MM.1S (cell line): ENCODE data around the gene NAA11.
"Not testable (repeated sequence)": the region's sequence is repeated elsewhere in the genome, so short reads cannot be mapped to it uniquely, and the experiment has no call there.

ENCODE experiments used
- DNase-seq: peaks from one replicate; pipeline ENCODE4 v3.0.0-alpha.2; 2015
- H2AFZ ChIP-seq: fragments of 300-600 bp; sonication (generic); 2 replicates; pipeline ENCODE4 v1.6.0; 2016; ENCODE audit warnings: antibody characterized with exemption, low read length
- H3F3A ChIP-seq: fragments of 300-600 bp; sonication (generic); 2 replicates; pipeline ENCODE4 v1.6.1; 2016; ENCODE audit warnings: mild to moderate bottlenecking, antibody characterized with exemption, low read length, moderate library complexity, mixed read lengths; ENCODE audit not compliant: insufficient read depth
- H3K27ac ChIP-seq: fragments of 300-600 bp; sonication (generic); 2 replicates; pipeline ENCODE4 v1.5.1; 2016; ENCODE audit warnings: mild to moderate bottlenecking, low read length
- H3K27me3 ChIP-seq: fragments of 300-600 bp; sonication (generic); replicated peaks from 2 replicates; pipeline ENCODE4 v1.6.0; 2016; ENCODE audit warnings: low read length; ENCODE audit not compliant: insufficient read depth
- H3K36me3 ChIP-seq: fragments of 300-600 bp; sonication (generic); replicated peaks from 2 replicates; pipeline ENCODE4 v1.6.1; 2016; ENCODE audit warnings: mild to moderate bottlenecking, low read length, mixed read lengths; ENCODE audit not compliant: insufficient read depth
- H3K4me1 ChIP-seq: fragments of 300-600 bp; sonication (generic); 2 replicates; pipeline ENCODE4 v1.6.1; 2016; ENCODE audit warnings: low read length, mixed read lengths
- H3K4me2 ChIP-seq: fragments of 300-600 bp; sonication (generic); 2 replicates; pipeline ENCODE4 v1.6.0; 2016; ENCODE audit warnings: low read depth, low read length
- H3K4me3 ChIP-seq: fragments of 300-600 bp; sonication (generic); 2 replicates; pipeline ENCODE4 v1.5.1; 2016; ENCODE audit warnings: low read length, mixed read lengths
- H3K79me2 ChIP-seq: fragments of 300-600 bp; sonication (generic); 2 replicates; pipeline ENCODE4 v1.6.1; 2016; ENCODE audit warnings: mixed run types, low read length, mixed read lengths
- H3K9ac ChIP-seq: fragments of 300-600 bp; sonication (generic); 2 replicates; pipeline ENCODE4 v1.6.1; 2016; ENCODE audit warnings: low read length, mixed read lengths
- H3K9me2 ChIP-seq: fragments of 300-600 bp; sonication (generic); replicated peaks from 2 replicates; pipeline ENCODE4 v1.6.1; 2016; ENCODE audit warnings: mild to moderate bottlenecking, low read length, mixed read lengths; ENCODE audit not compliant: insufficient read depth
- H3K9me3 ChIP-seq: fragments of 300-600 bp; sonication (generic); replicated peaks from 2 replicates; pipeline ENCODE4 v1.6.1; 2016; ENCODE audit warnings: mild to moderate bottlenecking, low read length, mixed read lengths; ENCODE audit not compliant: insufficient read depth
- H4K20me1 ChIP-seq: fragments of 300-600 bp; sonication (generic); 2 replicates; pipeline ENCODE4 v1.6.1; 2016; ENCODE audit warnings: mild to moderate bottlenecking, low read length, moderate library complexity, mixed read lengths; ENCODE audit not compliant: insufficient read depth
- CTCF ChIP-seq: fragments of 300-600 bp; sonication (generic); IDR thresholded peaks from 2 replicates; pipeline ENCODE4 v1.5.1; 2016; ENCODE audit warnings: antibody characterized with exemption, low read length, mixed read lengths
- EZH2 ChIP-seq: fragments of 300-600 bp; sonication (generic); optimal IDR thresholded peaks from 2 replicates; pipeline ENCODE3; 2017; ENCODE audit warnings: low read depth, mild to moderate bottlenecking, antibody characterized with exemption, low read length, mixed read lengths
- EZH2phosphoT487 ChIP-seq: fragments of 300-600 bp; sonication (generic); IDR thresholded peaks from 2 replicates; pipeline ENCODE4 v1.6.1; 2018; ENCODE audit warnings: antibody characterized with exemption, low read length

NAA11 gene

DNA sequence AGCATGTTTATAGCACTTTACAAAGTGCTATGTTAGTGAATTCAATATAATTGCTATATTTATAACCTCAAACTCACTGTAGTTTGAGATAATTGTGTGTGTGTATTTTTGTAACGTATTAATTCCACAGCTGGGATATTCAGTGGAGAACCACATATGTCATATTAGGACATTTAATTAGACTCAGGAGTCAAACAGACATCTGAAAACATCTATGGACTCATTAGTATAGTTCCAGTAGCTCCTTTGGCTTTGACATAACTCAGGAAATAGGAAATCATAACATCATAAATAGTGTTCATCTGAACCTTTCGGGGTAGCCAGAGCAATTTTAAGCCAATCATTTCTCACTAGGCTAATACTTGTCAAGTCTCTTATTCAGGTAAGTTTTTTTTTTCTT is 38.8 kb downstream of the NAA11 start:
- H3K9ac ChIP-seq: no peak overlapping the region
- no peak overlapping the region for H3K27ac ChIP-seq
- no peaks in the 10 kb centered on the region for H4K20me1 ChIP-seq
- H2AFZ ChIP-seq: no peak overlapping the region
- H3F3A ChIP-seq: no peaks in the 10 kb centered on the region
- no peak overlapping the region for H3K4me3 ChIP-seq
- H3K4me2 ChIP-seq: no peak overlapping the region
- no peaks in the 10 kb centered on the region for H3K36me3 ChIP-seq
- H3K9me2 ChIP-seq: no peaks in the 10 kb centered on the region
- H3K4me1 ChIP-seq: no peaks in the 10 kb centered on the region
- DNase-seq: no peak
- TF ChIP-seq CTCF: no peak
- TF ChIP-seq EZH2: no peak
- TF ChIP-seq EZH2phosphoT487: no peak
- no peaks in the 10 kb centered on the region for H3K79me2 ChIP-seq
- no peaks in the 10 kb centered on the region for H3K9me3 ChIP-seq
- no peaks in the 10 kb centered on the region for H3K27me3 ChIP-seq

- Histone ChIP-seq H3K9me3 (no peaks in the 10 kb centered on the region), H3K4me1 (0 out of 2 replicates have a peak, but pooled peaks cover 7% of the 10 kb centered on the region), H3K27me3 (no peaks in the 10 kb centered on the region), H3K4me2 (peak overlapping the region; percentile 46), H3K9me2 (no peaks in the 10 kb centered on the region), H3K79me2 (no peaks in the 10 kb centered on the region), H3K36me3 (no peaks in the 10 kb centered on the region), H4K20me1 (no peaks in the 10 kb centered on the region), H2AFZ (peak overlapping the region; percentile 62), H3F3A (no peaks in the 10 kb centered on the region), H3K4me3 (no peak overlapping the region), H3K9ac (no peak overlapping the region), H3K27ac (peak overlapping the region; percentile 22; the same call in 1 of the 2 replicates)
- TF ChIP-seq EZH2phosphoT487 (no peak), CTCF (no peak), EZH2 (no peak)
- DNase-seq: peak; percentile 49
These were observed 44.1 kb downstream of the NAA11 start for GRCh38 chr4:79281566-79282359.

GRCh38 chr4:79277467-79277866 is 48.4 kb downstream of the NAA11 start:
- not testable (repeated sequence) for DNase-seq, H3K9me3 ChIP-seq, H3K9me2 ChIP-seq, H3K4me2 ChIP-seq, H3K9ac ChIP-seq, H3K27ac ChIP-seq, H3K36me3 ChIP-seq, H3K4me1 ChIP-seq, H3K27me3 ChIP-seq, H3K79me2 ChIP-seq, H3K4me3 ChIP-seq, H4K20me1 ChIP-seq, H3F3A ChIP-seq, H2AFZ ChIP-seq

- no peaks in the 10 kb centered on the region for H4K20me1 ChIP-seq
- H3K4me2 ChIP-seq: no peak overlapping the region
- no peaks in the 10 kb centered on the region for H3F3A ChIP-seq
- no peak for DNase-seq
- no peak overlapping the region for H2AFZ ChIP-seq
- TF ChIP-seq EZH2: no peak
- TF ChIP-seq CTCF: no peak
- no peak for TF ChIP-seq EZH2phosphoT487
- H3K36me3 ChIP-seq: no peaks in the 10 kb centered on the region
- no peak overlapping the region for H3K4me3 ChIP-seq
- no peak overlapping the region for H3K9ac ChIP-seq
- no peak overlapping the region for H3K27ac ChIP-seq
- no peaks in the 10 kb centered on the region for H3K9me3 ChIP-seq
- no peaks in the 10 kb centered on the region for H3K4me1 ChIP-seq
- no peaks in the 10 kb centered on the region for H3K79me2 ChIP-seq
- H3K9me2 ChIP-seq: no peaks in the 10 kb centered on the region; the same call in 1 of the 2 replicates
- no peaks in the 10 kb centered on the region for H3K27me3 ChIP-seq
These were observed 51.9 kb downstream of the NAA11 start for GRCh38 chr4:79273915-79274314.
